H1 (cell line): ENCODE data around the gene RNF8. TPM values are rescaled to one million over a fixed set of nuclear protein-coding genes. Genes with fewer than 3 reads are reported as not detected.

Source experiments
- CTCF ChIA-PET: fragments of 300-600 bp; sonication (Branson Sonifier 250); formaldehyde crosslinking; loops from one replicate; lab custom pipeline; 2021; ENCODE audit not compliant: partially characterized antibody; lab: Charles Lee
- POLR2A ChIA-PET: fragments of 300-600 bp; sonication (Branson Sonifier 250); formaldehyde crosslinking; loops from one replicate; lab custom pipeline; 2021; ENCODE audit warnings: inconsistent platforms; ENCODE audit not compliant: partially characterized antibody; lab: Charles Lee
- DNase-seq, 2 experiments: peaks; one replicate each; pipeline versions ENCODE4 v3.0.0 to v3.0.0-alpha.2; 2010 to 2022; ENCODE audit warnings: low spot score in 2 of 2, low read depth in 1 of 2, mixed read lengths in 1 of 2
- FAIRE-seq: peaks from 2 replicates; lab custom pipeline; 2011; peaks lifted over from hg19 to GRCh38; lab: Jason Lieb, UNC
- H2AFZ ChIP-seq: 2 replicates; pipeline ENCODE4 v1.8.1; 2012; ENCODE audit warnings: low read length, inconsistent platforms
- H2AK5ac ChIP-seq: 2 replicates; pipeline ENCODE4 v1.6.1; 2013; ENCODE audit warnings: low read depth, low read length
- H2BK120ac ChIP-seq: replicated peaks from 2 replicates; pipeline ENCODE3; 2013; ENCODE audit warnings: low read depth, low read length, inconsistent platforms
- H2BK12ac ChIP-seq: 2 replicates; pipeline ENCODE4 v1.6.1; 2013; ENCODE audit warnings: low read depth, low read length
- H2BK15ac ChIP-seq: 2 replicates; pipeline ENCODE4 v1.6.1; 2013; ENCODE audit warnings: low read length
- H2BK20ac ChIP-seq: 2 replicates; pipeline ENCODE4 v1.6.1; 2013; ENCODE audit warnings: low read length
- H2BK5ac ChIP-seq: 2 replicates; pipeline ENCODE4 v1.6.1; 2013; ENCODE audit warnings: low read depth, low read length
- H3K14ac ChIP-seq: 2 replicates; pipeline ENCODE4 v1.6.1; 2013; ENCODE audit warnings: inconsistent platforms; ENCODE audit not compliant: insufficient read length
- H3K18ac ChIP-seq: 2 replicates; pipeline ENCODE4 v1.6.1; 2013; ENCODE audit warnings: low read length; ENCODE audit errors: extremely low read depth
- H3K23ac ChIP-seq: 2 replicates; pipeline ENCODE4 v1.6.1; 2013; ENCODE audit warnings: inconsistent platforms; ENCODE audit not compliant: insufficient read length
- H3K23me2 ChIP-seq: 2 replicates; pipeline ENCODE4 v1.6.1; 2013; ENCODE audit warnings: low read depth, low read length
- H3K27ac ChIP-seq: 2 replicates; pipeline ENCODE4 v1.6.1; 2011; ENCODE audit warnings: low read depth, low read length, inconsistent platforms
- H3K27me3 ChIP-seq, 4 experiments: replicated peaks in 1 of 4; 1 replicate in 1 of 4; 2 replicates in 3 of 4; pipeline versions ENCODE4 v1.6.1 to v1.8.1; 2011 to 2013; ENCODE audit warnings: low read length in 3 of 4, mild to moderate bottlenecking in 3 of 4, inconsistent platforms in 2 of 4, mixed read lengths in 2 of 4, moderate library complexity in 1 of 4; ENCODE audit not compliant: control insufficient read depth in 3 of 4, insufficient read depth in 3 of 4; ENCODE audit errors: extremely low read depth in 1 of 4
- H3K36me3 ChIP-seq, 4 experiments: 2 replicates each; pipeline versions ENCODE4 v1.6.1 to v1.8.1; 2011 to 2013; ENCODE audit warnings: mild to moderate bottlenecking in 4 of 4, low read length in 3 of 4, moderate library complexity in 2 of 4, control low read depth in 1 of 4, inconsistent platforms in 1 of 4; ENCODE audit not compliant: insufficient read depth in 4 of 4, control insufficient read depth in 2 of 4
- H3K4ac ChIP-seq: replicated peaks from 2 replicates; pipeline ENCODE3; 2013; ENCODE audit warnings: low read length, low read depth, mixed read lengths, inconsistent platforms; ENCODE audit not compliant: insufficient read length
- H3K4me1 ChIP-seq, 4 experiments: replicated peaks in 1 of 4; 1 replicate in 1 of 4; 2 replicates in 3 of 4; pipeline versions ENCODE4 v1.6.1 to v1.8.1; 2011 to 2013; ENCODE audit warnings: low read length in 3 of 4, inconsistent platforms in 2 of 4, mixed read lengths in 1 of 4; ENCODE audit not compliant: insufficient read depth in 4 of 4, control insufficient read depth in 3 of 4
- H3K4me2 ChIP-seq, 2 experiments: 2 replicates each; pipeline versions ENCODE4 v1.6.1 to v1.8.1; 2011 to 2013; ENCODE audit warnings: low read depth in 2 of 2, low read length in 2 of 2, control low read depth in 1 of 2, inconsistent platforms in 1 of 2, mild to moderate bottlenecking in 1 of 2; ENCODE audit not compliant: insufficient read depth in 1 of 2
- H3K4me3 ChIP-seq, 4 experiments: fragments of 200-600, 300-600 bp in 1 of 4; sonication (generic), shearing (Covaris generic), sonication (Bioruptor Twin) in 1 of 4; 2 replicates each; pipeline versions ENCODE4 v1.5.1 to v1.8.1; 2011 to 2016; ENCODE audit warnings: low read length in 4 of 4, low read depth in 3 of 4, control low read depth in 2 of 4, inconsistent platforms in 2 of 4, mild to moderate bottlenecking in 2 of 4, mixed read lengths in 1 of 4, moderate library complexity in 1 of 4; ENCODE audit not compliant: insufficient read depth in 2 of 4; ENCODE audit errors: extremely low read depth in 1 of 4
- H3K56ac ChIP-seq: replicated peaks from 2 replicates; pipeline ENCODE3; 2013; ENCODE audit warnings: low read depth, mild to moderate bottlenecking, mixed read lengths, low read length, inconsistent platforms; ENCODE audit not compliant: insufficient read length
- H3K79me1 ChIP-seq: 2 replicates; pipeline ENCODE4 v1.6.1; 2013; ENCODE audit warnings: low read depth, low read length, control low read depth
- H3K79me2 ChIP-seq, 2 experiments: 2 replicates each; pipeline versions ENCODE4 v1.6.1 to v1.8.1; 2012 to 2013; ENCODE audit warnings: low read length in 2 of 2, mild to moderate bottlenecking in 2 of 2, inconsistent platforms in 1 of 2; ENCODE audit not compliant: insufficient read depth in 2 of 2, control insufficient read depth in 1 of 2
- H3K9ac ChIP-seq, 4 experiments: replicated peaks in 1 of 4; 1 replicate in 1 of 4; 2 replicates in 3 of 4; pipeline versions ENCODE4 v1.6.1 to v1.8.1; 2011 to 2013; ENCODE audit warnings: low read depth in 3 of 4, low read length in 3 of 4, control low read depth in 2 of 4, mild to moderate bottlenecking in 2 of 4, moderate library complexity in 2 of 4, inconsistent platforms in 1 of 4; ENCODE audit errors: extremely low read depth in 1 of 4
- H3K9me3 ChIP-seq, 2 experiments: 2 replicates each; pipeline versions ENCODE4 v1.6.1 to v1.8.1; 2012 to 2013; ENCODE audit warnings: mild to moderate bottlenecking in 2 of 2, moderate library complexity in 2 of 2, control low read depth in 1 of 2, inconsistent platforms in 1 of 2, low read depth in 1 of 2, low read length in 1 of 2, mixed read lengths in 1 of 2; ENCODE audit not compliant: insufficient read depth in 2 of 2
- H4K20me1 ChIP-seq, 2 experiments: replicated peaks in 1 of 2; 2 replicates each; pipeline versions ENCODE3 to v1.8.1; 2011 to 2013; ENCODE audit warnings: inconsistent platforms in 2 of 2, low read length in 2 of 2, mild to moderate bottlenecking in 1 of 2; ENCODE audit not compliant: insufficient read depth in 2 of 2, control insufficient read depth in 1 of 2
- H4K5ac ChIP-seq: 2 replicates; pipeline ENCODE4 v1.6.1; 2013; ENCODE audit warnings: low read length, low read depth, mixed read lengths, inconsistent platforms; ENCODE audit not compliant: insufficient read length
- H4K8ac ChIP-seq: 2 replicates; pipeline ENCODE4 v1.8.0; 2013; ENCODE audit warnings: mild to moderate bottlenecking, moderate library complexity, low read length, inconsistent platforms; ENCODE audit not compliant: insufficient read depth; ENCODE audit errors: extremely low read depth
- H4K91ac ChIP-seq: replicated peaks from 2 replicates; pipeline ENCODE3; 2013; ENCODE audit warnings: low read length, mixed read lengths, inconsistent platforms; ENCODE audit not compliant: insufficient read length
- SIN3A ChIP-seq, 2 experiments: IDR thresholded peaks in 1 of 2; conservative IDR thresholded peaks in 1 of 2; 2 replicates each; pipeline ENCODE4 v1.6.1; 2011 to 2012; ENCODE audit warnings: low read length in 2 of 2, improper control_type of control experiment in 1 of 2, low read depth in 1 of 2, mild to moderate bottlenecking in 1 of 2
- WGBS, 2 experiments: shearing (Covaris generic) in 1 of 2; methylation state at CpG; one replicate each; pipeline versions ENCODE4 v1.1.6 to v1.1.7; 2013 to 2015; ENCODE audit warnings: low lambda C conversion rate in 2 of 2, mixed read lengths in 2 of 2, inconsistent platforms in 1 of 2, low coverage in 1 of 2, missing lambda C conversion rate in 1 of 2; ENCODE audit not compliant: insufficient replicate concordance in 2 of 2, insufficient coverage in 1 of 2, insufficient read length in 1 of 2; ENCODE audit errors: extremely low coverage in 1 of 2, missing lambda C conversion rate in 1 of 2; 5-methylcytosine and 5-hydroxymethylcytosine counted together
- polyA plus RNA-seq, 7 experiments: library from polyadenylated mRNA; depleted of rRNA in 3 of 7; stranded (reverse) in 5 of 7; unstranded in 2 of 7; fragments of >200 nt in 5 of 7; fragments of 200-250 nt in 2 of 7; gene quantifications; 1 replicate in 5 of 7; 2 replicates in 1 of 7; 4 replicates in 1 of 7; pipeline versions ENCODE4 v1.2.1 to v1.2.3, GENCODE V29; 2011 to 2013; ENCODE audit warnings: missing spikeins in 2 of 7, mixed read lengths in 2 of 7
- total RNA-seq: library from RNA; stranded (reverse); fragmentation: NEBNext Ultra II Directional; extraction: Animal tissue kit (Norgen Biotek cat#: 25700); gene quantifications from 2 replicates; pipeline ENCODE4 v1.2.1, GENCODE V29; 2021

RNF8 gene
- total and polyA plus RNA-seq, 2 of the 8 experiments (the other 6 are each of a cell fraction or from before 2014, with no cell fraction given) = 20.3 to 44.7 TPM

DNA sequence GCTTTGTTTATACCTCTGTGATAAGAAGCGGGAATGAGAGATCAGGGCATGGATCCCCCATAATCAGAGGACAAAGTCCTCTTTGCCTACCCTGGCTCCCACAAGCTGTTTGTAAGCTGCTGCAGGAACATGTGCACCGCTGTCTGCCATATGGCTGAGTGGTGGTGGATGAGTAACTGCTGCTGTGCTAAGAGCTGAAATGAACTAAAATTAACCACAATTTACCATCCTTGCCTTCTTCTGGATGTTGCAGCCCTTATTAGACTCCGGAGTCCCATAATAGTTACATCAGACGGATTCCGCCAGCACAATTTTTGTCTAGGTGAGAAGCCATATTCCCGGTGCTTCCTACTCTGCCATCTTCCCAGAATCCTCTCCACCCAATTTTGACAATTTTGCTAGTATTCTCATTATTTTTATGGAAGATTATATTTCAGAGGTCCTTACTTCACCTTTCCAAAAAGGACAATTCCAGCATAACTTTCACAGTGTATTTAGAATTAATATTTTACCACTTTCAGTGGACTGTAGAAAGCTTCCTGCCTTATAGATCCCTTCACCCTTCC lies 73.2 kb downstream of the RNF8 start:
- Histone ChIP-seq H2BK12ac (no peak overlapping the region), H3K4ac (no peak overlapping the region), H4K5ac (no peak overlapping the region), H2BK120ac (no peak overlapping the region), H4K20me1 (no peaks in the 10 kb centered on the region), H3K18ac (no peak overlapping the region), H3K4me2 (no peak overlapping the region)
- DNase-seq = no peak
- no peak for TF ChIP-seq SIN3A (conservative IDR thresholded peaks at IDR 0.05 in 1 of 2, IDR thresholded peaks at IDR 0.05 in 1 of 2; ENCODE audit: low read depth in 1 of 2, low read length in 2 of 2)
- TF ChIP-seq, all 59 proteins: peak for 0
- H3K23ac ChIP-seq = no peak overlapping the region
- H3K9me3 ChIP-seq = 0 out of 4 replicates have a peak, but pooled peaks cover 0 to 3% of the 10 kb centered on the region in 2 experiments
- no peak overlapping the region for H3K9ac ChIP-seq
- H2AFZ ChIP-seq = peak overlapping the region; percentile 29; the same call in 1 of the 2 replicates
- H3K56ac ChIP-seq = no peak overlapping the region
- no peak for FAIRE-seq
- no peak overlapping the region for H3K14ac ChIP-seq
- no peaks in the 10 kb centered on the region for H3K36me3 ChIP-seq
- ChIA-PET CTCF (no interaction called here), POLR2A (no interaction called here)
- no peaks in the 10 kb centered on the region for H3K79me2 ChIP-seq
- H2BK20ac ChIP-seq = no peak overlapping the region
- no peaks in the 10 kb centered on the region; a peak in 1 of 7 replicates for H3K27me3 ChIP-seq
- no peak overlapping the region for H4K8ac ChIP-seq
- no peaks in the 10 kb centered on the region for H3K4me1 ChIP-seq
- H4K91ac ChIP-seq = no peak overlapping the region
- H3K23me2 ChIP-seq = no peaks in the 10 kb centered on the region
- 92% methylated on average over 6 of the region's 6 CpGs; no CpG with 5 or more reads in 1 of the 2 experiments for WGBS, 2 experiments
- no peak overlapping the region for H2AK5ac ChIP-seq
- H3K4me3 ChIP-seq = no peak overlapping the region
- no peak overlapping the region for H2BK5ac ChIP-seq
- no peaks in the 10 kb centered on the region for H3K79me1 ChIP-seq
- H3K27ac ChIP-seq = no peak overlapping the region
- no peak overlapping the region for H2BK15ac ChIP-seq
